Mammary epithelial cell (primary cell): ENCODE measurements around the gene PRKAA1.
"Not testable (repeated sequence)": the region's sequence is repeated elsewhere in the genome, so short reads cannot be mapped to it uniquely, and the experiment has no call there.

Experiments used
- CTCF ChIP-seq, 2 donors: IDR thresholded peaks in 1 of 2; conservative IDR thresholded peaks in 1 of 2; 2 replicates each; pipeline ENCODE4 v1.5.1; 2011 to 2012; ENCODE audit warnings: inconsistent platforms in 2 of 2, low read length in 2 of 2, mild to moderate bottlenecking in 2 of 2, control low read depth in 1 of 2, low read depth in 1 of 2; ENCODE audit not compliant: insufficient read depth in 1 of 2; ENCODE audit errors: extremely low read depth in 1 of 2
- EZH2 ChIP-seq: IDR thresholded peaks from 2 replicates; pipeline ENCODE4 v1.6.1; 2012; ENCODE audit warnings: low read length, inconsistent platforms, borderline replicate concordance

DNA sequence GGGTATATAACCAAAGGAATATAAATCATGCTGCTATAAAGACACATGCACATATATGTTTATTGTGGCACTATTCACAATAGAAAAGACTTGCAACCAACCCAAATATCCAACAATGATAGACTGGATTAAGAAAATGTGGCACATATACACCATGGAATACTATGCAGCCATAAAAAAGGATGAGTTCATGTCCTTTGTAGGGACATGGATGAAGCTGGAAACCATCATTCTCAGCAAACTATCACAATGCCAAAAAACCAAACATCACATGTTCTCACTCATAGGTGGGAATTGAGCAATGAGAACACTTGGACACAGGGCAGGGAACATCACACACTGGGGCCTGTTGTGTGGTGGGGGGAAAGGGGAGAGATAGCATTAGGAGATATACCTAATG is 87.6 kb downstream of the PRKAA1 start:
- not testable (repeated sequence) for TF ChIP-seq CTCF (conservative IDR thresholded peaks at IDR 0.05 in 1 of 2, IDR thresholded peaks at IDR 0.05 in 1 of 2; ENCODE audit: extremely low read depth in 1 of 2, insufficient read depth in 1 of 2, low read depth in 1 of 2, low read length in 2 of 2); EZH2
